H9 (cell line): ENCODE measurements around the gene ERGIC3. TPM values are rescaled to one million over a fixed set of nuclear protein-coding genes. Genes with fewer than 3 reads are reported as not detected.
A peak's percentile ranks its signal among the peaks of the same experiment; 100 is the strongest.

Source experiments
- DNase-seq: peaks from one replicate; pipeline ENCODE4 v3.0.0-alpha.2; 2017
- H2AFZ ChIP-seq: one replicate; pipeline ENCODE4 v1.6.1; 2013; ENCODE audit warnings: mild to moderate bottlenecking, low read length, control low read depth, moderate library complexity
- H2AK5ac ChIP-seq: 2 replicates; pipeline ENCODE4 v1.6.1; 2013; ENCODE audit warnings: low read length, control low read depth, mixed read lengths; ENCODE audit not compliant: insufficient read length
- H2BK120ac ChIP-seq: one replicate; pipeline ENCODE4 v1.6.1; 2013; ENCODE audit warnings: low read depth, mild to moderate bottlenecking, low read length, control low read depth, inconsistent platforms; ENCODE audit not compliant: poor library complexity, severe bottlenecking
- H2BK12ac ChIP-seq: 2 replicates; pipeline ENCODE4 v1.6.1; 2013; ENCODE audit warnings: low read length, control low read depth, mixed read lengths, low read depth; ENCODE audit not compliant: insufficient read length
- H2BK15ac ChIP-seq: 2 replicates; pipeline ENCODE4 v1.6.1; 2013; ENCODE audit warnings: low read depth, low read length, control low read depth
- H2BK20ac ChIP-seq: one replicate; pipeline ENCODE4 v1.6.1; 2013; ENCODE audit warnings: low read depth, mild to moderate bottlenecking, low read length, control low read depth, inconsistent platforms; ENCODE audit not compliant: poor library complexity, severe bottlenecking
- H2BK5ac ChIP-seq: 2 replicates; pipeline ENCODE4 v1.6.1; 2013; ENCODE audit warnings: low read length, control low read depth, mixed read lengths; ENCODE audit not compliant: insufficient read length
- H3K14ac ChIP-seq: 2 replicates; pipeline ENCODE4 v1.6.1; 2013; ENCODE audit warnings: low read length, control low read depth; ENCODE audit not compliant: insufficient read depth
- H3K18ac ChIP-seq: 2 replicates; pipeline ENCODE4 v1.6.1; 2013; ENCODE audit warnings: low read depth, mild to moderate bottlenecking, mixed read lengths, low read length, control low read depth; ENCODE audit not compliant: insufficient read length
- H3K23ac ChIP-seq: 2 replicates; pipeline ENCODE4 v1.6.1; 2013; ENCODE audit warnings: low read length, control low read depth, mixed read lengths, low read depth; ENCODE audit not compliant: insufficient read length
- H3K23me2 ChIP-seq: 2 replicates; pipeline ENCODE4 v1.6.1; 2013; ENCODE audit warnings: low read depth, mild to moderate bottlenecking, mixed read lengths, low read length, control low read depth; ENCODE audit not compliant: insufficient read length, poor library complexity, severe bottlenecking
- H3K27ac ChIP-seq: 2 replicates; pipeline ENCODE4 v1.5.1; 2013; ENCODE audit warnings: low read length, control low read depth, mixed read lengths, low read depth; ENCODE audit not compliant: insufficient read length
- H3K27me3 ChIP-seq: 2 replicates; pipeline ENCODE4 v1.6.1; 2013; ENCODE audit warnings: low read length, control low read depth, inconsistent platforms; ENCODE audit not compliant: insufficient read depth
- H3K4ac ChIP-seq: 2 replicates; pipeline ENCODE4 v1.6.1; 2013; ENCODE audit warnings: low read depth, mild to moderate bottlenecking, control low read depth, inconsistent platforms, low read length, moderate library complexity
- H3K4me1 ChIP-seq: 2 replicates; pipeline ENCODE4 v1.6.1; 2013; ENCODE audit warnings: low read length, control low read depth, inconsistent platforms; ENCODE audit not compliant: insufficient read depth
- H3K4me2 ChIP-seq: 2 replicates; pipeline ENCODE4 v1.6.1; 2013; ENCODE audit warnings: low read length, control low read depth, mixed read lengths; ENCODE audit not compliant: insufficient read length, insufficient read depth
- H3K56ac ChIP-seq: 2 replicates; pipeline ENCODE4 v1.6.1; 2013; ENCODE audit warnings: low read depth, mild to moderate bottlenecking, mixed read lengths, low read length, control low read depth; ENCODE audit not compliant: insufficient read length
- H3K79me1 ChIP-seq: 2 replicates; pipeline ENCODE4 v1.6.1; 2013; ENCODE audit warnings: low read depth, mild to moderate bottlenecking, moderate library complexity, low read length, control low read depth, inconsistent platforms; ENCODE audit not compliant: insufficient read depth, poor library complexity, severe bottlenecking
- H3K79me2 ChIP-seq: 2 replicates; pipeline ENCODE4 v1.6.1; 2013; ENCODE audit warnings: low read length, control low read depth, inconsistent platforms; ENCODE audit not compliant: insufficient read depth
- H3K9ac ChIP-seq: 2 replicates; pipeline ENCODE4 v1.6.1; 2013; ENCODE audit warnings: low read length, control low read depth, mixed read lengths; ENCODE audit not compliant: insufficient read length; ENCODE audit errors: extremely low read depth
- H3K9me3 ChIP-seq: one replicate; pipeline ENCODE4 v1.6.1; 2013; ENCODE audit warnings: low read depth, low read length, inconsistent platforms; ENCODE audit not compliant: control insufficient read depth
- H3T11ph ChIP-seq: one replicate; pipeline ENCODE4 v1.6.1; 2013; ENCODE audit warnings: mild to moderate bottlenecking, low read length, control low read depth, inconsistent platforms
- H4K20me1 ChIP-seq: one replicate; pipeline ENCODE4 v1.6.1; 2013; ENCODE audit not compliant: control insufficient read depth, insufficient read length, insufficient read depth
- H4K5ac ChIP-seq: 2 replicates; pipeline ENCODE4 v1.6.1; 2013; ENCODE audit warnings: low read depth, mild to moderate bottlenecking, mixed read lengths, low read length, control low read depth; ENCODE audit not compliant: insufficient read length
- H4K8ac ChIP-seq: replicated peaks from 2 replicates; pipeline ENCODE4 v1.6.1; 2013; ENCODE audit warnings: low read length, control low read depth, mixed read lengths, low read depth; ENCODE audit not compliant: insufficient read length
- H4K91ac ChIP-seq: 2 replicates; pipeline ENCODE4 v1.6.1; 2013; ENCODE audit warnings: low read depth, mild to moderate bottlenecking, moderate library complexity, mixed read lengths, low read length, control low read depth; ENCODE audit not compliant: insufficient read length
- H3K27ac Mint-ChIP-seq, 3 experiments: 2 replicates in 2 of 3; 3 replicates in 1 of 3; pipeline ENCODE4 v1.8.0; 2020 to 2021; ENCODE audit warnings: mixed read lengths in 3 of 3, mild to moderate bottlenecking in 1 of 3, moderate library complexity in 1 of 3
- H3K27me3 Mint-ChIP-seq: 2 replicates; pipeline ENCODE4 v1.8.0; 2021; ENCODE audit warnings: low read depth, mild to moderate bottlenecking, moderate library complexity, mixed read lengths
- H3K36me3 Mint-ChIP-seq, 3 experiments: 2 replicates in 2 of 3; 3 replicates in 1 of 3; pipeline ENCODE4 v1.8.0; 2020 to 2021; ENCODE audit warnings: low read depth in 3 of 3, mixed read lengths in 3 of 3; ENCODE audit not compliant: insufficient read depth in 1 of 3
- H3K4me1 Mint-ChIP-seq, 2 experiments: 2 replicates each; pipeline ENCODE4 v1.8.0; 2020; ENCODE audit warnings: mixed read lengths in 2 of 2
- H3K4me3 Mint-ChIP-seq, 2 experiments: 2 replicates in 1 of 2; 3 replicates in 1 of 2; pipeline ENCODE4 v1.8.0; 2020 to 2021; ENCODE audit warnings: mild to moderate bottlenecking in 2 of 2, mixed read lengths in 2 of 2, moderate library complexity in 1 of 2
- H3K9me3 Mint-ChIP-seq, 2 experiments: 2 replicates in 1 of 2; 3 replicates in 1 of 2; pipeline ENCODE4 v1.8.0; 2020; ENCODE audit warnings: mild to moderate bottlenecking in 2 of 2, mixed read lengths in 2 of 2, moderate library complexity in 1 of 2
- WGBS: extraction: QIAGEN DNeasy Blood & Tissue Kit; methylation state at CpG from one replicate; pipeline ENCODE4 v1.1.7; 2013; ENCODE audit warnings: missing lambda C conversion rate, low lambda C conversion rate, mixed read lengths; ENCODE audit not compliant: insufficient read length; ENCODE audit errors: extremely low coverage; 5-methylcytosine and 5-hydroxymethylcytosine counted together
- total RNA-seq: library from RNA; stranded (reverse); gene quantifications from 2 replicates; pipeline ENCODE4 v1.2.1, GENCODE V29; 2021
- TF ChIP-seq, protein P1 (sequence below): fragments of 200-600 bp; sonication (generic); conservative IDR thresholded peaks from 3 replicates; pipeline ENCODE4 v1.8.0; 2021; ENCODE audit warnings: antibody characterized with exemption, mild to moderate bottlenecking

Gene ERGIC3
- total RNA-seq, 1 experiment from 2014 or later: 188 TPM

DNA sequence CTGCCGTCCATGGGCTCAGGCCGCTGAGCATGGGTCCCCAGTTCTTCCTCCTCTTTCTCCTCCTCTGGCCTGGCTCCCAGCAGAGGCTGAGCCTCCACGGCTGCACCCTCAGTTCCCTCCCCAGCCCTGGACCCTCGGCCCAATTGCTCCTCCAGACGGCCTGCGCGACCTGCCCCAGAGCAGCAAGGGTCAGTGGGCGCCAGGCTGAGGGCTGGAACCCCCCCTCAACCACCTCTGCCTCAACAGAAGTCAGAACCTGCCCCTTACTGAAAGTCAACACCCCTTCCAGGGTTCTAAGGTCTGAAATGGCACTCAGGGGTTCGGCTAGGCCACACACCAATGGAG is 57.9 kb downstream of the ERGIC3 start:
- Mint-ChIP-seq H3K36me3 (no peaks in the 10 kb centered on the region; a peak in 1 of 7 replicates), H3K27me3 (peaks cover 69% of the 10 kb centered on the region), H3K27ac (no peak overlapping the region), H3K4me1 (peaks cover 10 to 14% of the 10 kb centered on the region in 2 experiments; a peak in 3 of 4 replicates), H3K9me3 (no peaks in the 10 kb centered on the region), H3K4me3 (peak overlapping the region in 1 of 2 experiments; percentile 7; a peak in 2 of 5 replicates)
- Histone ChIP-seq H4K8ac (no peak overlapping the region), H3K18ac (no peak overlapping the region), H4K20me1 (no peaks in the 10 kb centered on the region), H3K14ac (no peak overlapping the region), H3K56ac (no peak overlapping the region), H3K4me2 (no peak overlapping the region), H3K23ac (no peak overlapping the region), H2BK5ac (no peak overlapping the region), H3K4ac (no peak overlapping the region), H3K9ac (no peak overlapping the region), H3T11ph (no peak overlapping the region), H2BK15ac (no peak overlapping the region), H2BK20ac (no peak overlapping the region), H2AK5ac (no peak overlapping the region), H4K5ac (no peak overlapping the region), H2BK12ac (no peak overlapping the region), H3K4me1 (no peaks in the 10 kb centered on the region), H3K27ac (no peak overlapping the region), H2BK120ac (no peak overlapping the region), H4K91ac (no peak overlapping the region), H3K9me3 (no peaks in the 10 kb centered on the region), H2AFZ (no peak overlapping the region), H3K79me2 (no peaks in the 10 kb centered on the region), H3K23me2 (peaks cover 16% of the 10 kb centered on the region), H3K27me3 (peaks cover 12% of the 10 kb centered on the region; the same call in 1 of the 2 replicates), H3K79me1 (no peaks in the 10 kb centered on the region)
- TF ChIP-seq, protein P1, sequence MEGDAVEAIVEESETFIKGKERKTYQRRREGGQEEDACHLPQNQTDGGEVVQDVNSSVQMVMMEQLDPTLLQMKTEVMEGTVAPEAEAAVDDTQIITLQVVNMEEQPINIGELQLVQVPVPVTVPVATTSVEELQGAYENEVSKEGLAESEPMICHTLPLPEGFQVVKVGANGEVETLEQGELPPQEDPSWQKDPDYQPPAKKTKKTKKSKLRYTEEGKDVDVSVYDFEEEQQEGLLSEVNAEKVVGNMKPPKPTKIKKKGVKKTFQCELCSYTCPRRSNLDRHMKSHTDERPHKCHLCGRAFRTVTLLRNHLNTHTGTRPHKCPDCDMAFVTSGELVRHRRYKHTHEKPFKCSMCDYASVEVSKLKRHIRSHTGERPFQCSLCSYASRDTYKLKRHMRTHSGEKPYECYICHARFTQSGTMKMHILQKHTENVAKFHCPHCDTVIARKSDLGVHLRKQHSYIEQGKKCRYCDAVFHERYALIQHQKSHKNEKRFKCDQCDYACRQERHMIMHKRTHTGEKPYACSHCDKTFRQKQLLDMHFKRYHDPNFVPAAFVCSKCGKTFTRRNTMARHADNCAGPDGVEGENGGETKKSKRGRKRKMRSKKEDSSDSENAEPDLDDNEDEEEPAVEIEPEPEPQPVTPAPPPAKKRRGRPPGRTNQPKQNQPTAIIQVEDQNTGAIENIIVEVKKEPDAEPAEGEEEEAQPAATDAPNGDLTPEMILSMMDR: no peak
- no CpG with 5 or more reads among the region's 9 CpGs for WGBS
- DNase-seq: no peak
